ENCODE data around the gene IRF1. TPM values are rescaled to one million over a fixed set of nuclear protein-coding genes. Genes with fewer than 3 reads are reported as not detected.

The IRF1 gene
- total and polyA plus RNA-seq, 2 of the 8 experiments (the other 6 are each of a cell fraction or from before 2014, with no cell fraction given): 4.0 to 8.5 TPM

GRCh38 chr5:132471944-132472343 lies 18.6 kb downstream of the IRF1 start:
- H3K18ac ChIP-seq (ENCODE audit: extremely low read depth, low read length): no peak overlapping the region
- no peak overlapping the region for H3K4ac ChIP-seq (replicated peaks; ENCODE audit: insufficient read length, low read depth, low read length)
- no peaks in the 10 kb centered on the region for H3K23me2 ChIP-seq (ENCODE audit: low read depth, low read length)
- no peak overlapping the region; the same call in 1 of the 2 replicates for H2BK12ac ChIP-seq (ENCODE audit: low read depth, low read length)
- peaks cover 0 to 10% (median 0%) of the 10 kb centered on the region in 4 experiments; a peak in 2 of 7 replicates for H3K4me1 ChIP-seq (replicated peaks in 1 of 4; ENCODE audit: control insufficient read depth in 3 of 4, insufficient read depth in 4 of 4, low read length in 3 of 4)
- H3K27ac ChIP-seq (ENCODE audit: low read depth, low read length): no peak overlapping the region
- no peak overlapping the region for H2BK20ac ChIP-seq (ENCODE audit: low read length)
- no peaks in the 10 kb centered on the region for H3K79me2 ChIP-seq (ENCODE audit: control insufficient read depth in 1 of 2, insufficient read depth in 2 of 2, low read length in 2 of 2)
- no peak overlapping the region for H3K4me3 ChIP-seq (ENCODE audit: extremely low read depth in 1 of 4, insufficient read depth in 2 of 4, low read depth in 3 of 4, low read length in 4 of 4)
- no peak overlapping the region for H4K5ac ChIP-seq (ENCODE audit: insufficient read length, low read depth, low read length)
- H2BK5ac ChIP-seq (ENCODE audit: low read depth, low read length): peak overlapping the region; percentile 9; the same call in 1 of the 2 replicates
- DNase-seq (ENCODE audit: low read depth in 1 of 2, low spot score in 2 of 2): no peak
- no peak overlapping the region for H3K9ac ChIP-seq (replicated peaks in 1 of 4; ENCODE audit: extremely low read depth in 1 of 4, low read depth in 3 of 4, low read length in 3 of 4)
- H2BK120ac ChIP-seq (replicated peaks; ENCODE audit: low read depth, low read length): no peak overlapping the region
- no peak overlapping the region for H3K23ac ChIP-seq (ENCODE audit: insufficient read length)
- no peaks in the 10 kb centered on the region for H3K79me1 ChIP-seq (ENCODE audit: low read depth, low read length)
- no peaks in the 10 kb centered on the region for H3K27me3 ChIP-seq (replicated peaks in 1 of 4; ENCODE audit: control insufficient read depth in 3 of 4, extremely low read depth in 1 of 4, insufficient read depth in 3 of 4, low read length in 3 of 4)
- no peak overlapping the region for H4K91ac ChIP-seq (replicated peaks; ENCODE audit: insufficient read length, low read length)
- H4K20me1 ChIP-seq (replicated peaks in 1 of 2; ENCODE audit: control insufficient read depth in 1 of 2, insufficient read depth in 2 of 2, low read length in 2 of 2): no peaks in the 10 kb centered on the region
- H3K14ac ChIP-seq (ENCODE audit: insufficient read length): no peak overlapping the region
- 87% methylated on average over 7 of the region's 7 CpGs; no CpG with 5 or more reads in 1 of the 2 experiments for WGBS, 2 experiments (ENCODE audit: extremely low coverage in 1 of 2, insufficient coverage in 1 of 2, insufficient read length in 1 of 2, insufficient replicate concordance in 2 of 2, low coverage in 1 of 2, low lambda C conversion rate in 2 of 2, missing lambda C conversion rate in 1 of 2)
- no peak for TF ChIP-seq SAP30 (IDR thresholded peaks at IDR 0.05; ENCODE audit: insufficient read depth, insufficient replicate concordance, low read length)
- TF ChIP-seq JUND (IDR thresholded peaks at IDR 0.05; ENCODE audit: low read length): no peak
- no peak for TF ChIP-seq JUN (IDR thresholded peaks at IDR 0.05; ENCODE audit: low read depth, low read length)
- no peak for TF ChIP-seq SIX5 (IDR thresholded peaks at IDR 0.05; ENCODE audit: low read depth, low read length)
- TF ChIP-seq ASH2L (IDR thresholded peaks at IDR 0.05; ENCODE audit: low read length): no peak
- no peak for TF ChIP-seq POLR2AphosphoS5 (IDR thresholded peaks at IDR 0.05; ENCODE audit: low read depth, low read length)
- TF ChIP-seq CBX5 (IDR thresholded peaks at IDR 0.05; ENCODE audit: low read depth, low read length): no peak
- TF ChIP-seq EGR1 (IDR thresholded peaks at IDR 0.05; ENCODE audit: borderline replicate concordance, low read depth, low read length): no peak
- no peak for TF ChIP-seq BRCA1 (IDR thresholded peaks at IDR 0.05; ENCODE audit: low read depth, low read length)
- TF ChIP-seq EP300 (IDR thresholded peaks at IDR 0.05; ENCODE audit: borderline replicate concordance in 1 of 2, low read depth in 2 of 2, low read length in 2 of 2): no peak
- TF ChIP-seq BACH1 (IDR thresholded peaks at IDR 0.05; ENCODE audit: low read length): no peak
- TF ChIP-seq YY1 (IDR thresholded peaks at IDR 0.05; ENCODE audit: low read depth, low read length): no peak
- CTCF ChIA-PET (ENCODE audit: partially characterized antibody): interaction anchor here (0.9 to 4.3 kb wide), 9 partner anchors 9 to 46 kb away, joined by 3 to 33 read pairs (median 4); no protein-coding TSS in a partner anchor
- H3K4me2 ChIP-seq (ENCODE audit: insufficient read depth in 1 of 2, low read depth in 2 of 2, low read length in 2 of 2): no peak overlapping the region
- POLR2A ChIA-PET (ENCODE audit: partially characterized antibody): interaction anchor here (0.8 to 2.6 kb wide), 4 partner anchors 9 to 19 kb away, joined by 3 to 10 read pairs (median 4); partner anchors contain the start of gene IRF1
- H3K9me3 ChIP-seq (ENCODE audit: insufficient read depth in 2 of 2, low read depth in 1 of 2, low read length in 1 of 2): no peaks in the 10 kb centered on the region
- no peak overlapping the region for H4K8ac ChIP-seq (ENCODE audit: extremely low read depth, insufficient read depth, low read length)
- no peak for FAIRE-seq
- no peaks in the 10 kb centered on the region for H3K36me3 ChIP-seq (ENCODE audit: control insufficient read depth in 2 of 4, insufficient read depth in 4 of 4, low read length in 3 of 4)
- H2AK5ac ChIP-seq (ENCODE audit: low read depth, low read length): no peak overlapping the region
- no peak overlapping the region for H2BK15ac ChIP-seq (ENCODE audit: low read length)
- no peak overlapping the region for H2AFZ ChIP-seq (ENCODE audit: low read length)
- H3K56ac ChIP-seq (replicated peaks; ENCODE audit: insufficient read length, low read depth, low read length): no peak overlapping the region

Data from H1 (cell line).